Measurements from ENCODE around the gene CD4.
A peak's percentile ranks its signal among the peaks of the same experiment; 100 is the strongest.

CD4 gene

DNA sequence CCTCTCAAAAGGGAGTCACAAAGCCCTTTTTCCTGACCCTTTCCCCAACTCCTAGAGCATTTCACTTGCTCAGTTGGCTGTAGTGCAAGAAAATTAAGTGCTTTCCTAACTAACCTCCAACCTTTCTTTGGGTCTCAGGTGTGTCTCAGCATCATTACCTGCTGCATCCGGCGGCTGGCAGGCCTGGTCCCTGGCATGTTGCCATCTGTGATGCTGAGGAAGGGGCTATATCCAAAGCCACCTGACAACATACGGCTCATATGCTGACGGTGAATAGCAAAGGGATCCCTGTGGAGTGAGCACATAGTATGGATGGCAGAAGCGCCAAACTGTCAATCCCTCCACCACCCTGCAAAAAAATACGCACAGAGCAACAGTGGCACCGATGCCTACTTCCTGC is 37.6 kb upstream of the CD4 start:
- peak overlapping the region; percentile 98 for H3K27ac ChIP-seq
- TF ChIP-seq, protein P1, sequence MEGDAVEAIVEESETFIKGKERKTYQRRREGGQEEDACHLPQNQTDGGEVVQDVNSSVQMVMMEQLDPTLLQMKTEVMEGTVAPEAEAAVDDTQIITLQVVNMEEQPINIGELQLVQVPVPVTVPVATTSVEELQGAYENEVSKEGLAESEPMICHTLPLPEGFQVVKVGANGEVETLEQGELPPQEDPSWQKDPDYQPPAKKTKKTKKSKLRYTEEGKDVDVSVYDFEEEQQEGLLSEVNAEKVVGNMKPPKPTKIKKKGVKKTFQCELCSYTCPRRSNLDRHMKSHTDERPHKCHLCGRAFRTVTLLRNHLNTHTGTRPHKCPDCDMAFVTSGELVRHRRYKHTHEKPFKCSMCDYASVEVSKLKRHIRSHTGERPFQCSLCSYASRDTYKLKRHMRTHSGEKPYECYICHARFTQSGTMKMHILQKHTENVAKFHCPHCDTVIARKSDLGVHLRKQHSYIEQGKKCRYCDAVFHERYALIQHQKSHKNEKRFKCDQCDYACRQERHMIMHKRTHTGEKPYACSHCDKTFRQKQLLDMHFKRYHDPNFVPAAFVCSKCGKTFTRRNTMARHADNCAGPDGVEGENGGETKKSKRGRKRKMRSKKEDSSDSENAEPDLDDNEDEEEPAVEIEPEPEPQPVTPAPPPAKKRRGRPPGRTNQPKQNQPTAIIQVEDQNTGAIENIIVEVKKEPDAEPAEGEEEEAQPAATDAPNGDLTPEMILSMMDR (conservative IDR thresholded peaks at IDR 0.05) = no peak

DNA sequence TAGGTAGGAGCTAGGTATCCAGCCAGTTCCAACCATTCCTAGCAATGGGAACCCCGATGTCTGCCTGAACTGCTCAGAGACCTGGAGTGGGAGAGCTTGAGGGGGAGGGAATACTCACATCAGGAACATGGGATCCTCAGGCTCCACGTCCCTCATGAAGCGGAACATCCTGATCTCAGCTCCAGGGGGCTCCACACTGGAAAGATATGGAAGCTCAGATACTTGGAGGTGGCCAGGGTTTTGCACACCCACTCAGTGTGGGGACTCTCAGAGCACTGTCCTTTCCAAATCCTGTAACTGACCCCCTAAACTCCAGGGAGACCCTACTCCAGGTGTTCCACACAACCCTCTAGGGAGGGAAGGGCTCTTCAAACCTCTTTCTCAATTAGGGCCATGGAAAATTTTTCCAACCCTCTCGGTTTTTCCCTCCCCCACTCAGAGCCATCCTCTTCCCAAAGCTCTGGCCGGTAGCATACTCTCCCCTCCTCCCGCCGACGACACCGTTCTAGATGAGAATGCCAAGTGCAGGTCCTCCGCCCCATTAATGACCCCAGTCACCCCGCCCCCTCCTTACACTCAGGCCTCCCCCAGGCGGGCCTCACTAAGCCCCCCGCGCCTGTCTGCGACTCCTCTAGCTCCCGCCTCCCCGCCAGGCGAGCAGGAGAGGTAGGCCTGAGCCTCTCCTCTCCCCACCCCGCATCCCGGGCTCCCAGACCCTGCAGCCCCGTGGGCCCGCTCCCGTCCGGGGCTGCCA is 37.0 kb upstream of the CD4 start:
- peak overlapping the region; percentile 98 for H3K27ac ChIP-seq
- TF ChIP-seq, protein P1 (conservative IDR thresholded peaks at IDR 0.05) = peak; percentile 42

DNA sequence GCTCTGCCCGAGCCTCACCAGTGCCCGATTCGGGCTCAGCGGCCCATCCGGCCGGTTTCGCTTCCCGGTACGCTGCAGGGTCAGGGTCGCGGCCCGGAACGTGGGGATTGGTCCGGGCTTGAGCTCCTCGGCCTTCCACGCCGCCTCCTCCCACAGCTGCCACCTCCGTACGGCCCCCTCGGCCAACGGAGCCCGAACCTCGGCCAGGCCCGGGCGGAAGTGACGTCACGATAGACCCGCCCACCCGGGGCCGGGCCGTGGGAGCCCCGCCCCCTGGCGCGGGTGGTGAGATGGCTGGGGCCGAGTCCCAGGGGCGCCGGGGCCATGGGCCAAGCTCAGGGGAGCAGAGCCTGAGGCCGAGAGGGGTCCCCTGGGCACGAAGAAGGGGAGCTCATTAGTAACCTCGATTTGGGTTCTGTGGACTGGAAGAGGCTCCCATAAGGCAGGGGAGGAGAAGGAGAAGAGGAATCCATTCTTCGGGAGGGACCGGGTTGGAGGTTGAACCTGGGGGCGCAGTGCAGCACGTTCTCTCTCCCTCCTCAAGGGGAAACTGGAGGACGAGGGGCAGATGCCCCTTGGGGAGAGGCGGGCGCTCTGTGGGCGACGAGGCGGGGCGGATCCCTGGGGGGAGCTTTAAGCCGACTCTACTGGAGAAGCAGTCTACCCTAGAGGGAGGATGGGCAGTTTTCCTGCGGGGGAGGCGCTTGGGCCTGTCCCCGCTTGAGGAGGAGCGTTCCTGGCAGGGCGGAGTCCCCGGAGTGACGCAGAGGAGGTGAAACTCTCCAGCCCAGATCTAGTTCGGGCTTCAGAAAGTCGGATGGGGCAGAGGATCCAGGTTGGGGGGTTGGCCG is 36.2 kb upstream of the CD4 start, which contains the start of gene MLF2:
TSS of gene MLF2 (minus strand) at position 221 of the 851 bp plus-strand sequence. CDS start 807 bp downstream, outside the sequence.
- TF ChIP-seq, protein P1 (conservative IDR thresholded peaks at IDR 0.05) = no peak; the same call in 1 of the 2 replicates

DNA sequence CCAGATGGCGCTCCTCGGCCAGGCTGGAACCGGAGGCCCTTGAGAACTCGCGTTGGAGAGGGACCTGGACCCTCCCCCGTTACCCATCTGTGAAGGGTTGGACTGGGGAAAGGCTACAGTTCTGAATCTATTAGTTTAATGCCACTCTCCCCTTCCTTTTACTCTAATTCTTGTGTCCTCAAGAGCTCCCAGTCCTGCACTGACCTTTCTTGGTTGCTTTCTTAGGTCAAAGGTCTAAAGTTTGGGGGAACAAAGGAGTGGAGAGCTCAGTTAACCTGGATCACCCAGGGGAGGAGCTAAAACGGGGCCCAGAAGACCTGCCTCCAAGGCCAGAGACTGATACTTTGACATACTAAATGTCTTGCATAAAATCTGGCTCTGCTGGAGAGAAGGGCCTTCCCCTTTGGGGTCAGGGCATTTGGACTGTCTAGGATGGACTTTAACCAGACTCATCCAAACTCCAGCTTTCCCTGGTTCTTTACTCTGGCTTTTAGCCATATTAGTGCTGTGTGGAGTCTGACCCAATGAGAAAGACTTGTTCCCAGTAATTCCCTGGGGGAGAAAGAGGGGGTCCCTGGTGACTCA is 35.5 kb upstream of the CD4 start:
- TF ChIP-seq, protein P1 (conservative IDR thresholded peaks at IDR 0.05) = peak; percentile 99
- peak overlapping the region; percentile 98 for H3K27ac ChIP-seq

More for the DNA sequence above, 36.2 kb upstream of the CD4 start, which contains the start of gene MLF2:
- H3K27ac ChIP-seq = peak within 1 kb of the TSS; percentile 98

DNA sequence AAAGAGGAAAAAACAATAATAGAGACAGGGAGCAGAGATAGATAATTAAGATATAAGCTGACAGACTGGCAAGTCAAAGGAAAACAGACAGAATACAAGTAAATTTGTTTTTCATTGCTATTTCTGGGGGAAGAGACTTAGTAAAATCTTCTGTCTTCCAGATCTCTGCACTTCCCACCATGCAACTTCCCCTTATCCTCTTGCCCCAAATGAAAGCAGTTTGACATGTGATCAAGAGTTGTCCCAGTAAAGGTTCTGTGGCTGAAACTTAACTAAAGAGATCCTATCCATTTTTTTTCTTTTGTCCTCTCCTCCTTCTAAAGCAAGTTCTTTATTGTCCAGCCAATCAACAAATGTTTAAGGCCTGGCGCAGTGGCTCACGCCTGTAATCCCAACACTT is 34.9 kb upstream of the CD4 start:
- TF ChIP-seq, protein P1 (conservative IDR thresholded peaks at IDR 0.05) = no peak
- H3K27ac ChIP-seq = peak overlapping the region; percentile 98

DNA sequence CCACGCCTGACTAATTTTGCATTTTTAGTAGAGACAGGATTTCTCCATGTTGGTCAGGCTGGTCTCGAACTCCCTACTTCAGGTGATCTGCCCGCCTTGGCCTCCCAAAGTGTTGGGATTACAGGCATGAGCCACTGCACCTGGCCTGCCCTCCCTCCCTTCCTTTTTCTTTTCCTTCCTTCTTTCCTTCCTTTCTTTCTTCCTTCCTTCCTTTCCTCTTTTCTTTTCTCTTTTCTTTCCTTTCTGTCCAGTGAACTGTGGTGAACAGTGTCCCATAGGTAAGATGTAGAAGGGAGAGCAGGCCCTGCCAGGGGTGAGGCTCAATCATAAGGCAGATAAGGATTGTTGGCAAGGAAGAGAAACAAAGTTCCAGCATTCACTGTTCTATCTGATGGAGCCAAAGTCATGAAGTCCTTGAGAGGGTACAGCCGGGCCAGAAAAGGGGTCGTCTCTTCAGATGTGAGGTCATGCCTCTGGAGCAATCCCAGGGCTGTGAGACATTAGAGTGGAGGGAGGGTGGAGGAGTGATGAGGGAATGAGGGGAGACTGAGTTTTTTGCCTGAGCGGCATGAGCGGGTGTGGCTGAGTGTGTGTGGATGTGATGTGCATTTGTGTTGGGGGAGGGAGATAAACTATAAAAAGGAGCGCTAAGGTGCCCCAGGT is 32.2 kb upstream of the CD4 start:
- H3K27ac ChIP-seq = no peak overlapping the region
- TF ChIP-seq, protein P1 (conservative IDR thresholded peaks at IDR 0.05) = no peak

Measured in VCaP (cell line).